Gastrocnemius medialis (tissue), 4 donors: ENCODE measurements around the gene KTI12. TPM values are rescaled to one million over a fixed set of nuclear protein-coding genes. Genes with fewer than 3 reads are reported as not detected.

Source experiments
- ATAC-seq, 2 donors: fragments of 150-250 bp; one replicate each; pipeline ENCODE4 v1.9.1; 2016
- DNase-seq, 2 donors: peaks; one replicate each; pipeline ENCODE4 v3.0.0-alpha.2; 2019
- H3K27ac ChIP-seq, 4 donors: fragments of 200-600 bp; sonication (generic); 1 replicate in 1 of 4; 2 replicates in 3 of 4; pipeline ENCODE4 v1.5.1; 2016 to 2018; ENCODE audit warnings: mild to moderate bottlenecking in 2 of 4, moderate library complexity in 1 of 4
- H3K27me3 ChIP-seq, 3 donors: fragments of 200-600 bp; sonication (generic) in 2 of 3; 1 replicate in 1 of 3; 2 replicates in 2 of 3; pipeline versions ENCODE4 v1.5.1 to v1.6.0; 2016 to 2019; ENCODE audit warnings: mild to moderate bottlenecking in 1 of 3, moderate library complexity in 1 of 3
- H3K36me3 ChIP-seq, 2 donors: fragments of 200-600 bp; sonication (generic) in 1 of 2; one replicate each; pipeline ENCODE4 v1.5.1; 2017 to 2018
- H3K4me1 ChIP-seq, 2 donors: fragments of 200-600 bp; sonication (generic) in 1 of 2; one replicate each; pipeline ENCODE4 v1.5.1; 2016 to 2017; ENCODE audit warnings: mild to moderate bottlenecking in 2 of 2
- H3K4me3 ChIP-seq, 4 donors: fragments of 200-600 bp; sonication (generic) in 3 of 4; 1 replicate in 1 of 4; 2 replicates in 3 of 4; pipeline ENCODE4 v1.5.1; 2016 to 2019; ENCODE audit warnings: mild to moderate bottlenecking in 2 of 4
- H3K9me3 ChIP-seq, 3 donors: fragments of 200-600 bp; sonication (generic) in 2 of 3; 1 replicate in 1 of 3; 2 replicates in 2 of 3; pipeline ENCODE4 v1.5.1; 2016 to 2019
- POLR2A ChIP-seq, 2 donors: fragments of 450-650 bp; IDR thresholded peaks; one replicate each; pipeline ENCODE4 v1.6.1; 2017; ENCODE audit warnings: antibody characterized with exemption in 2 of 2, mild to moderate bottlenecking in 2 of 2, moderate library complexity in 2 of 2
- in situ Hi-C, 4 donors: fragments of 200-750 bp; cut with MboI; loops; one replicate each; pipeline versions ENCODE4 v1.15.0 to v1.8.0; 2017; ENCODE audit warnings: low sequenced_read_pairs in 4 of 4
- intact Hi-C: fragments of 100-400 bp; cut with DNase I; formaldehyde crosslinking; loops from one replicate; pipeline ENCODE4 v1.15.1; 2023; ENCODE audit warnings: low total_unique reads
- total RNA-seq, 4 donors: library from RNA; depleted of rRNA; stranded (reverse); fragments of >200 nt; gene quantifications; one replicate each; pipeline versions ENCODE4 v1.1.0 to v1.2.3, GENCODE V29; 2016
- TF ChIP-seq, protein P1 (sequence below), 5 experiments: fragments of 450-650 bp in 3 of 5; fragments of 200-600 bp in 2 of 5; sonication (generic) in 2 of 5; IDR thresholded peaks in 4 of 5; conservative IDR thresholded peaks in 1 of 5; 1 replicate in 4 of 5; 2 replicates in 1 of 5; pipeline ENCODE4 v1.5.1; 2016 to 2019; ENCODE audit warnings: antibody characterized with exemption in 5 of 5, mild to moderate bottlenecking in 3 of 5, moderate library complexity in 3 of 5

The KTI12 gene
- total RNA-seq, 4 donors from 2014 or later = 3.4 to 5.9 (median 5.1) TPM

DNA sequence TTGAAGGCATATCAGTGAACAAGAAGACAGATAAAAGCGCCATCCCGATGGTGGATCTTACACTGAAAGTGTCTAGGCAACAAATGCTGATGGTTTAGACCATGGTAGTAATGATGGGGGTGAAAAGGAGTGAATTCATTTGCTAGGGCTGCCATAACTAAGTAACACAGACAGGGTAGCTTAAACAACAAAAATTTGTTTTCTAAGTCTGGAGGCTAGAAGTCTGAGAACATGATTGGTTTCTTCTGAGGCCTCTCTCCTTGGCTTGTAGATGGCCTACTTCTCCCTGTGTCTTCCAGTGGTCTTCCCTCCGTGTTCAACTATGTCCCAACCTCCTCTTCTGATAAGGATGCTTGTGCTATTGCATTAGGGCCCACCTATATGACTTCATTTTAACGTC, 29.7 kb downstream of the KTI12 start:
- in situ Hi-C loops = loop anchor here in 2 of 4 donors (5.0 to 10.0 kb wide), 2 partner anchors 99 to 107 kb away; no protein-coding TSS in a partner anchor
- no peak for DNase-seq
- H3K27me3 ChIP-seq = peaks cover 0 to 12% (median 0%) of the 10 kb centered on the region in 3 donors

DNA sequence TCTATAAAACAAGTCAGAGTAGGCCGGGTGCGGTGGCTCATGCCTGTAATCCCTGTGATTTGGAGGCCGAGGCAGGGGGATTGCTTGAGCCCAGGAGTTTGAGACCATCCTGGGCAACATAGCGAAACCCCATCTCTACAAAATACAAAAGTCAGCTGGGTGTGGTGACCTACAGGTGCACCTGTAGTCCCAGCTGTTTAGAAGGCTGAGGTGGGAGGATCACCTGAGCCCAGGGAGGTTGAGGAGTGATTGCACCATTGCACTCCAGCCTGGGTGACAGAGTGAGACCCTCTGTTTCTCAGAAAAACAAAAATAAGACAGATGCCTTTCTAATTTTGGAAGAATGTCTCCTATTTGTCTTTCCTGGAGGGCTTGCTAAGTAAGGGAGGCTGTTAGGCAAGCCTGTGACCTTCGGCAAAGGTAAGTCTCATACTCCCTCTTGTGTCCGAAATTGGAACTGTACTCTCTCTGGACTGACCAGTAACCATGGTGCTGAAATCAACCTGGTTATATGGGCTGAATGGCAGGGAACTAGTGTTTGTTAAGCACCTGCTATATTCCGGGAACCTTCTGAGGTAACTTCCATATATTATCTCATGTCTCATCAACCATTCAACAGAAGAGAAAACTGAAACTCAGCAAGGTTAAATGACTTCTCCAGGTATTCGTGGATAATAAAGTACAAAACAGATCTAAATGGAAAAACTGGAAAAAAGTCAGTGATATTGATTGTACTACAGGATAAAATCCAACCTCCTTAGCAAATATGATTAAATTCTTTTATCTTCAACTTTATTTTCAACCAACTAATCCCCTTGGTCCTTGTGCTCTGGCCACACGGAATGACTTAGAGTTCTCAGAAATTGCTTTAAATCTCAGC, 31.3 kb downstream of the KTI12 start:
- intact Hi-C loops (loop anchor here (1.0 kb wide), 1 partner anchor 105 kb away; no protein-coding TSS in a partner anchor), in situ Hi-C loops (loop anchor here in 2 of 4 donors (5.0 to 10.0 kb wide), 2 partner anchors 97 to 105 kb away; no protein-coding TSS in a partner anchor)
- ATAC-seq (peak; percentile 96 to 99), DNase-seq (peak; percentile 13 to 35)
- H3K4me3 ChIP-seq = no peak overlapping the region
- no peaks in the 10 kb centered on the region for H3K36me3 ChIP-seq
- no peak overlapping the region for H3K27ac ChIP-seq
- no peaks in the 10 kb centered on the region for H3K9me3 ChIP-seq
- peaks cover 0 to 12% (median 0%) of the 10 kb centered on the region in 3 donors for H3K27me3 ChIP-seq
- no peaks in the 10 kb centered on the region for H3K4me1 ChIP-seq
- TF ChIP-seq, protein P1, sequence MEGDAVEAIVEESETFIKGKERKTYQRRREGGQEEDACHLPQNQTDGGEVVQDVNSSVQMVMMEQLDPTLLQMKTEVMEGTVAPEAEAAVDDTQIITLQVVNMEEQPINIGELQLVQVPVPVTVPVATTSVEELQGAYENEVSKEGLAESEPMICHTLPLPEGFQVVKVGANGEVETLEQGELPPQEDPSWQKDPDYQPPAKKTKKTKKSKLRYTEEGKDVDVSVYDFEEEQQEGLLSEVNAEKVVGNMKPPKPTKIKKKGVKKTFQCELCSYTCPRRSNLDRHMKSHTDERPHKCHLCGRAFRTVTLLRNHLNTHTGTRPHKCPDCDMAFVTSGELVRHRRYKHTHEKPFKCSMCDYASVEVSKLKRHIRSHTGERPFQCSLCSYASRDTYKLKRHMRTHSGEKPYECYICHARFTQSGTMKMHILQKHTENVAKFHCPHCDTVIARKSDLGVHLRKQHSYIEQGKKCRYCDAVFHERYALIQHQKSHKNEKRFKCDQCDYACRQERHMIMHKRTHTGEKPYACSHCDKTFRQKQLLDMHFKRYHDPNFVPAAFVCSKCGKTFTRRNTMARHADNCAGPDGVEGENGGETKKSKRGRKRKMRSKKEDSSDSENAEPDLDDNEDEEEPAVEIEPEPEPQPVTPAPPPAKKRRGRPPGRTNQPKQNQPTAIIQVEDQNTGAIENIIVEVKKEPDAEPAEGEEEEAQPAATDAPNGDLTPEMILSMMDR (IDR thresholded peaks at IDR 0.05 in 4 of 5, conservative IDR thresholded peaks at IDR 0.05 in 1 of 5) = peak; percentile 76 to 89 (median 85)
- no peak for TF ChIP-seq POLR2A (IDR thresholded peaks at IDR 0.05)

More for the DNA sequence above, 29.7 kb downstream of the KTI12 start:
- H3K36me3 ChIP-seq = no peaks in the 10 kb centered on the region
- intact Hi-C loops = no loop called here
- TF ChIP-seq POLR2A (IDR thresholded peaks at IDR 0.05) = no peak
- TF ChIP-seq, protein P1 (IDR thresholded peaks at IDR 0.05 in 4 of 5, conservative IDR thresholded peaks at IDR 0.05 in 1 of 5) = no peak
- H3K4me3 ChIP-seq = no peak overlapping the region
- no peaks in the 10 kb centered on the region for H3K9me3 ChIP-seq
- no peaks in the 10 kb centered on the region for H3K4me1 ChIP-seq
- H3K27ac ChIP-seq = no peak overlapping the region
- no peak for ATAC-seq

DNA sequence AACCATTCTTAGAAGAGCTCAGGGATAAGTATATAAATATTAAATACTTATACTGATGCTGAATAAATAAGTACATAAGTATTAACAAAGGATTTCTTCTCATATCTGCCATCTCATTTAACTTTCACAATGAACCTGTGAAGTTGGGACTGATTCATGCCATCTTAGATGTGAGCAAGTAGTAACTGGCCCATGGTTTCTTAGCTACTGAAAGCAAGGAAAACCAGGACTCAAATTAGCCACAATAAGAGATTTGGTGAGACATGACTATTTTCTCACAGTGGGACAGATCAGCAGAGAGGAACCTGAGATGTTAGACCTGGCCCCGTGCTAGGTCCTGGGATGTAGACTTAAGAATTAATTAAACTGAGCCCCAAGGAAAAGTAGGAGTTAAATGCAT, 34.9 kb downstream of the KTI12 start:
- intact Hi-C loops = no loop called here

DNA sequence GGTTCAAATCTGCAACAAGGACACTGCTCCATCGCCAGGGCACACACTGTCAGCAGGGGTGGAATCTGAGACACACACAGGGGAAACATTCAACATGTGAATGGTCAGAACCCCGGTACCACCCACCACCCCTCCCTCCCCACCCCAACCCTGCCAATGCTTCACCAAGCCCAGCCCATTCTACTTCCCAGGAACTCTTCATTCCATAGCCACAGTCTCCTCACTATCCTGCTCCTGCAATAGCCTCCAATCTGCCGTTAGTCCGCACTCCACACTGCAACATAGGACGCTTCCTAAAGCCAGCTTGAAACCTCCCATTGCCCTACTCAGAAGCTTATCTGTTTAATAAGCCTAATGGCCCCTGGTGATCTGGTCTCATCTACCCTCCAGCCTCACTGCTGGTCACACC, 35.6 kb downstream of the KTI12 start:
- in situ Hi-C loops = loop anchor here in 1 of 4 donors (5.0 kb wide), 1 partner anchor 96 kb away; no protein-coding TSS in a partner anchor

More for the DNA sequence above, 34.9 kb downstream of the KTI12 start:
- H3K36me3 ChIP-seq = no peaks in the 10 kb centered on the region
- H3K27me3 ChIP-seq = no peaks in the 10 kb centered on the region
- no peak overlapping the region for H3K4me3 ChIP-seq
- H3K27ac ChIP-seq = no peak overlapping the region
- no peak for TF ChIP-seq POLR2A (IDR thresholded peaks at IDR 0.05)
- TF ChIP-seq, protein P1 (IDR thresholded peaks at IDR 0.05 in 4 of 5, conservative IDR thresholded peaks at IDR 0.05 in 1 of 5) = no peak
- ATAC-seq = no peak
- H3K9me3 ChIP-seq = no peaks in the 10 kb centered on the region
- in situ Hi-C loops = loop anchor here in 1 of 4 donors (5.0 kb wide), 1 partner anchor 96 kb away; no protein-coding TSS in a partner anchor
- no peaks in the 10 kb centered on the region for H3K4me1 ChIP-seq
- DNase-seq = no peak

More for the DNA sequence above, 35.6 kb downstream of the KTI12 start:
- H3K36me3 ChIP-seq = no peaks in the 10 kb centered on the region
- no peaks in the 10 kb centered on the region for H3K4me1 ChIP-seq
- TF ChIP-seq, protein P1 (IDR thresholded peaks at IDR 0.05 in 4 of 5, conservative IDR thresholded peaks at IDR 0.05 in 1 of 5) = no peak
- TF ChIP-seq POLR2A (IDR thresholded peaks at IDR 0.05) = no peak
- no peak overlapping the region for H3K4me3 ChIP-seq
- no peaks in the 10 kb centered on the region for H3K9me3 ChIP-seq
- DNase-seq (no peak), ATAC-seq (no peak)
- intact Hi-C loops = no loop called here
- H3K27ac ChIP-seq = no peak overlapping the region
- H3K27me3 ChIP-seq = peaks cover 3 to 6% (median 5%) of the 10 kb centered on the region in 3 donors
